NCI-H524 (cell line): ENCODE measurements around the gene TBXT.
"Not testable (repeated sequence)": the region's sequence is repeated elsewhere in the genome, so short reads cannot be mapped to it uniquely, and the experiment has no call there.

Experiments
- DNase-seq, 2 experiments: peaks; one replicate each; lab custom pipeline; 2025; lab: John Stamatoyannopoulos, UW

The TBXT gene

GRCh38 chr6:166172546-166172945 lies 4.9 kb upstream of the TBXT start:
- no peak for DNase-seq

- no peak for DNase-seq
Observed at GRCh38 chr6:166169549-166170421, 2.1 kb upstream of the TBXT start.

GRCh38 chr6:166168616-166169548 lies 1.2 kb upstream of the TBXT start:
- DNase-seq: no peak

- DNase-seq: peak in 1 of 2 experiments; percentile 33
Observed at GRCh38 chr6:166167258-166167731, 356 bp downstream of the TBXT start.

- no peak for DNase-seq
Observed at GRCh38 chr6:166166314-166167257, 1.1 kb downstream of the TBXT start.

- DNase-seq: no peak
Observed at GRCh38 chr6:166165558-166166313, 1.9 kb downstream of the TBXT start.

- DNase-seq: no peak
Observed at GRCh38 chr6:166162599-166163342, 4.9 kb downstream of the TBXT start.

- no peak for DNase-seq
Observed at GRCh38 chr6:166157930-166158617, 9.6 kb downstream of the TBXT start.

GRCh38 chr6:166156942-166157341 lies 10.7 kb downstream of the TBXT start:
- DNase-seq: peak in 1 of 2 experiments; percentile 18

GRCh38 chr6:166153966-166154365 lies 13.7 kb downstream of the TBXT start:
- peak; percentile 67 to 93 for DNase-seq

- DNase-seq: no peak
Observed at GRCh38 chr6:166152660-166153059, 15.0 kb downstream of the TBXT start.

GRCh38 chr6:166151798-166152197 lies 15.9 kb downstream of the TBXT start:
- DNase-seq: no peak

GRCh38 chr6:166145751-166146150 lies 21.9 kb downstream of the TBXT start:
- DNase-seq: no peak

- no peak for DNase-seq
Observed at GRCh38 chr6:166143011-166143410, 24.6 kb downstream of the TBXT start.

GRCh38 chr6:166127624-166128472 lies 39.8 kb downstream of the TBXT start:
- DNase-seq: peak in 1 of 2 experiments; percentile 46

GRCh38 chr6:166123115-166123514 lies 44.5 kb downstream of the TBXT start:
- not testable (repeated sequence) for DNase-seq

GRCh38 chr6:166121726-166122125 lies 45.9 kb downstream of the TBXT start:
- no peak for DNase-seq
